Thoracic aorta (tissue), 2 donors: Measurements from ENCODE around the gene CRADD. TPM values are rescaled to one million over a fixed set of nuclear protein-coding genes. Genes with fewer than 3 reads are reported as not detected.

Experiments
- ATAC-seq: fragments of 150-250 bp; one replicate; pipeline ENCODE4 v1.8.0; 2017; ENCODE audit warnings: low read depth; ENCODE audit not compliant: insufficient number of reproducible peaks, low FRiP score
- DNase-seq: peaks from one replicate; pipeline ENCODE4 v3.0.0-alpha.2; 2020; ENCODE audit warnings: low spot score
- H3K27ac ChIP-seq, 2 donors: fragments of 200-600 bp; sonication (generic); 1 replicate in 1 of 2; 2 replicates in 1 of 2; pipeline ENCODE4 v1.5.1; 2016; ENCODE audit warnings: mild to moderate bottlenecking in 2 of 2, moderate library complexity in 2 of 2
- H3K27me3 ChIP-seq: fragments of 200-600 bp; sonication (generic); replicated peaks from 2 replicates; pipeline ENCODE4 v1.6.0; 2016; ENCODE audit warnings: mild to moderate bottlenecking; ENCODE audit not compliant: insufficient read depth
- H3K36me3 ChIP-seq: fragments of 200-600 bp; sonication (generic); one replicate; pipeline ENCODE4 v1.5.1; 2016
- H3K4me1 ChIP-seq, 2 donors: fragments of 200-600 bp; sonication (generic); 1 replicate in 1 of 2; 2 replicates in 1 of 2; pipeline versions ENCODE4 v1.5.1 to v1.6.0; 2016; ENCODE audit warnings: low read depth in 2 of 2, mild to moderate bottlenecking in 1 of 2; ENCODE audit not compliant: control insufficient read depth in 1 of 2
- H3K4me3 ChIP-seq: fragments of 200-600 bp; sonication (generic); 2 replicates; pipeline ENCODE4 v1.5.1; 2016; ENCODE audit warnings: mild to moderate bottlenecking
- H3K9me3 ChIP-seq: fragments of 200-600 bp; sonication (generic); 2 replicates; pipeline ENCODE4 v1.5.1; 2016
- CTCF ChIP-seq: fragments of 200-600 bp; sonication (generic); IDR thresholded peaks from one replicate; pipeline ENCODE4 v1.5.1; 2019; ENCODE audit warnings: antibody characterized with exemption
- total RNA-seq, 2 donors: library from RNA; depleted of rRNA; stranded (reverse); fragments of >200 nt; gene quantifications; one replicate each; pipeline versions ENCODE4 v1.1.0 to v1.2.3, GENCODE V29; 2016

The CRADD gene
- total RNA-seq, 2 donors from 2014 or later: 33.0 to 57.9 TPM

- H3K4me3 ChIP-seq: peak overlapping the region; percentile 56
- ATAC-seq: peak; percentile 97
Observed at GRCh38 chr12:93785249-93786010, 108.3 kb downstream of the CRADD start.

GRCh38 chr12:93786656-93787397 is 109.7 kb downstream of the CRADD start:
- H3K4me3 ChIP-seq: no peak overlapping the region
- H3K9me3 ChIP-seq: no peaks in the 10 kb centered on the region
- DNase-seq (no peak), ATAC-seq (no peak)
- H3K4me1 ChIP-seq: peaks cover 25 to 41% of the 10 kb centered on the region in 2 donors
- no peaks in the 10 kb centered on the region for H3K36me3 ChIP-seq
- peak overlapping the region in 1 of 2 donors; percentile 88 for H3K27ac ChIP-seq
- no peak for TF ChIP-seq CTCF
- no peaks in the 10 kb centered on the region for H3K27me3 ChIP-seq

More at GRCh38 chr12:93785249-93786010, 108.3 kb downstream of the CRADD start:
- DNase-seq: peak; percentile 45
- Histone ChIP-seq H3K27me3 (no peaks in the 10 kb centered on the region), H3K36me3 (no peaks in the 10 kb centered on the region), H3K4me1 (peaks cover 25 to 42% of the 10 kb centered on the region in 2 donors), H3K27ac (peak overlapping the region; percentile 78 to 88), H3K9me3 (no peaks in the 10 kb centered on the region)
- TF ChIP-seq CTCF: no peak

GRCh38 chr12:93788853-93789252 is 111.7 kb downstream of the CRADD start:
- Histone ChIP-seq H3K4me1 (peaks cover 23 to 37% of the 10 kb centered on the region in 2 donors), H3K36me3 (no peaks in the 10 kb centered on the region), H3K4me3 (no peak overlapping the region), H3K27ac (no peak overlapping the region), H3K9me3 (no peaks in the 10 kb centered on the region), H3K27me3 (no peaks in the 10 kb centered on the region)
- no peak for ATAC-seq
- no peak for DNase-seq
- TF ChIP-seq CTCF: no peak

GRCh38 chr12:93789767-93790166 is 112.6 kb downstream of the CRADD start:
- H3K9me3 ChIP-seq: no peaks in the 10 kb centered on the region
- H3K27me3 ChIP-seq: no peaks in the 10 kb centered on the region
- no peak for TF ChIP-seq CTCF
- no peak for ATAC-seq
- H3K36me3 ChIP-seq: no peaks in the 10 kb centered on the region
- no peak overlapping the region for H3K4me3 ChIP-seq
- peaks cover 14 to 28% of the 10 kb centered on the region in 2 donors for H3K4me1 ChIP-seq
- H3K27ac ChIP-seq: no peak overlapping the region
- no peak for DNase-seq

GRCh38 chr12:93790472-93791152 is 113.4 kb downstream of the CRADD start:
- H3K36me3 ChIP-seq: no peaks in the 10 kb centered on the region
- H3K4me3 ChIP-seq: no peak overlapping the region
- peaks cover 7 to 26% of the 10 kb centered on the region in 2 donors for H3K4me1 ChIP-seq
- H3K27ac ChIP-seq: no peak overlapping the region
- ATAC-seq: no peak
- H3K27me3 ChIP-seq: no peaks in the 10 kb centered on the region
- DNase-seq: no peak
- no peaks in the 10 kb centered on the region for H3K9me3 ChIP-seq
- TF ChIP-seq CTCF: no peak
